Epidermal melanocyte (primary cell): ENCODE measurements around the gene SLC9C2.
"Not testable (repeated sequence)": the region's sequence is repeated elsewhere in the genome, so short reads cannot be mapped to it uniquely, and the experiment has no call there.

Experiments
- DNase-seq: peaks from one replicate; pipeline ENCODE4 v3.0.0; 2011; ENCODE audit warnings: low spot score; ENCODE audit not compliant: insufficient read length

The SLC9C2 gene, protein sequence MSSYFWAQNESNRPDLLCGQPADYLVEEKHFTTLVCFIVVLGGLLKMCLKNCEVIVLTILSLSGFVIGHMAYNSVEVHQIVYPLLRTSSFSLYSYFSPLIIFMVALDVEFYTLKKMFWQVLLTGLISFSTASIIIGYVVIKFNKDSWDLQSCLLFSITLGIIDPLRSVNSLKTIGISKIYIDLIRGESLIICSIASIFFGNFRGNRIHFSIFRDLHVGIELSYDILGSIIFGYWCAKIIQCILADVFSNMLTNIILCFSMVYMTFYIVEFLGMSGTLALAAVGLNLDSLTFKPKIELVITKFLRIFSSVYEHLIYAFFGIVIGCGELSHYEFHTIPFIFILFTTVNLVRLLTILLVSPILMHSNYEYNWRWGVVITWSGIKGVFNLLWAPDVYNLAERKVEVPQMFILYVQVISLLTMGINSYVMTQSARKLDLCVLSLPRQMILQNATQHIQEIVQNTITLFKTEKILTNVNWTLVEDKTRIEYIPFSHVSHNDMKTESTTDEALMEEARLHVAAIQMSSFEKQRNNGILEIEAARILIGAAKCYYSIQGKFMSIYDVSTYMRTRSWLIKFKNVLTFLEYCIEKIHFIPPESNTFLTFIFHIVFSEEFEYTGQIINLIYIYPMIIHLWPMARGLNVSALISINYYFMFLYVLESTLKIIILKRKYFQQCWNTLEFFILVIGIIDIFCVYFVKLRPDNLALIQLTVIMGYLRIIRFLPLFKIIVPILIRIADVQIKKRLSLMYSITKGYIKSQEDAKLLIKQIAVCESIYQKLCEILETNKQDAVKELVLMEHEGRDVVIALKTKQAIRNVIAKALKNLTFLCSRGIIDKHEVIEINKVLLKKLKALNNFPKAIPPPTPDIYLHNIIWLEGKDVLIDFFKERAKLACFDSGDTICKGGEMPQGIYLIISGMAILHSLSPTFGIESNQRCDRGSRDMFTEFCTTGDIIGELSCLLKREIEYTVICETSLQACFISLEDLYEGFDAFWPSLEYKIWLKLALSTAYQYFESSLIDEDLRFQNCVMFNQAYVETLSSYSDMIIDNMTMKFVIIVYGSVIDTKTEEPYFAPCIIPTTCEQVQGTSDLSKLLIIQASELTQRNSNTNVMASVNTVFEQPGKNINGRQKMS

DNA sequence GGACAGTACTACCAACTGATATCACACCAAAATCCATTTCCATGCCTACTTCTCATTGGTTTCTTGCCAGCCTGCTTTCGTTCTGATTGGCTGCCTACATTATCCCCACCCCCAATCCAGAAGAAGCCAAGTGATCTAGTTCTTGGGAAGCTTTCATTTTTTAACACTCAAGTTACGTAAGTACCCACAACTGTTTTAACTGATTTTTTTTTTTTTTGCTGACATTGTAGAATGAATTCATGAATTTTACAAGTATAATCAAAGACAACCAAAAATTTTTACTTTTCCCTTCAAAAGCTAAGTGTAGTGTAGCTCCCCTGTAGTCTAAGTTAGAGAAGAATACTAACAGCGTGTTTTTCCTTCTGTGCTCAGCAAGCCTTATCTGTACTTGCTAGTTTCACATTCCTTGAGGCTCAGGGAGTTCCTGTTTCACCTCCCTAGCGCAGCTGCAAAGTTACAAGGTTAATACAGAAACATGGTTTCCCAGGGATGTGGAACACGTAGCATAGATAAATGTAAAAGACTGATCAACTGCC lies at the start of gene SLC9C2:
TSS of gene SLC9C2 (minus strand) at position 17 of the 536 bp plus-strand sequence. CDS start 1,296 bp downstream, outside the sequence.
- DNase-seq, result no peak

DNA sequence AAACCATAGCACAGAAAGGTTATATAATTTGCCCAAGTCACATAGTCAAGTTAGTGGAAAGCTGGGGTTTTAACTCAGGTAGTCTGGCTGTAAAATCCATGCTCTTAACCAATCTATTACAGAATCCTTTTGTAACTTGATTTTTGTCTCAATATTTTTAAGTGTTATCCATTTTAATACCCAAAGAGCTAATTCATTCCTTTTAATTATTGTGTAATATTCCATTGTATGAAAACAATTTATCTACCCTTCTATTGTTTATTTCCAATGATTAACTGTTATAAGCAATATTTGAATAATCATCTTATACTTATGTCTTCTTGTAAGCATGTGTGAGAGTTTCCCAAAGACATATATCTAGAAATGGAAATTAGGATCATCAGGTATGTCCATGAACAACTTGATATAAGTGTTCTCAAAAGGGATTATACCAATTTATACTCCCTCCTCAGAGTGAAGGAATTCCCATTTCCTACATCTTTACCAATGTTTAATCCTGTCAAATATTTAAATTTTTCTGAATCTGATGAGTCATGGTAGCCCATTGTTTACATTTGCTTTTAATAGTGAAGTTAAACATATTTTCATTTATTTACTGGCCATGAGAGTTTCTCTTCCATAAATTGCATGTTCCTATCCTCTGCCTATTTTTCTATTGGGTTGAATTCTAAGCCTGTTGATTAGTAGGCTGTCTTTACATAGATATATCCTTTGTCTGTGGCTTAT lies 46.2 kb upstream of the SLC9C2 start:
- DNase-seq, result no peak

DNA sequence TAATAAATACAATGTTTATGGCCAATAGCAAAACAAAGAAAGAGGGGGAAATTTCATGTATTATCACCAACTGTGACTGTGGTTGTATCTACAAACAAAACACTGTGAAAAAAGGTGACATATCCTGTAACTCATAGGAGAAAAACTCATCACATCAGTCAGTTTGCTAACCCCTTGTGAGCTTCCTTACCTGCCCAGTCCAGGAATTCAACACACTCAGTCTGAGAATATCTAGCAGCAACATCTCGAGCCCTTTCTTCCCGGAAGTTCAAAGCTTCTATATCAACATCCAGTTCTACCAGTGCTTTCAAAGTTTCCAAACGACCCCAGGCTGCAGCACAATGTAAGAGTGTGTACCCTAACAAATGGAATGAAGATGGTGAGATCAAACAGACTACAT lies 43.8 kb upstream of the SLC9C2 start:
- DNase-seq, result no peak

DNA sequence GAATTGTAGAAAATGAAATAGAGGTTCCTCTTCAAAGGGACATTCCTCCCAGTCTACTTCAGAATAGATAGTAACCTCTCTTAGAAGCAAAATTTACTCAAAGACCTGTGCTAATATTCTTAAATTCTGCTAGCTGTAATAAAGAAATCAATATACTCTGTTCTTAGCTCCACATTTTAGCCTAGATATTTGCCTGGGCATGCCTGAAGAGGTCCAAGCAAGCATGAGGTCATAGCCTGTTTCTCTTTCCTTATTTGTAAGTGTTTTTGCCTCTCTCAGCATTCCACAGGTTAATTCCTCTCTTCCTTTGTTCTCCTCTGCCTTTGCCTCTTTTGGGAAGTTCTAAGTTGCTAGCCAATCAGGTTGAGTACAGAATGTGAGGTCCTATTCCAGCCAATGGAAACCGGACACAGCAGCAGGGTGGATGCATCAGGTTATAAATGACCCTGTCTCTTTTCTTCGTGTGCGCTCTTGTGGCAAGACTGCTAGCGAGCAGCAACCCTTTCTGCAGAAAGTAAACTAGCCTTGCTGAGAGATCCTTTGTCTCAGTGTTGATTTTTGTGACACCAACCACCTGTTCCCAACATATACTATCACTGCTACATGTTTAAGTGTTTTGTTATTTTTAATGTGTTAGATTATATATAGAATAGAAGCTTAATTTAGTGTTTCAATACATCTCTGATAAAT lies 39.7 kb upstream of the SLC9C2 start:
- not testable (repeated sequence) for DNase-seq

DNA sequence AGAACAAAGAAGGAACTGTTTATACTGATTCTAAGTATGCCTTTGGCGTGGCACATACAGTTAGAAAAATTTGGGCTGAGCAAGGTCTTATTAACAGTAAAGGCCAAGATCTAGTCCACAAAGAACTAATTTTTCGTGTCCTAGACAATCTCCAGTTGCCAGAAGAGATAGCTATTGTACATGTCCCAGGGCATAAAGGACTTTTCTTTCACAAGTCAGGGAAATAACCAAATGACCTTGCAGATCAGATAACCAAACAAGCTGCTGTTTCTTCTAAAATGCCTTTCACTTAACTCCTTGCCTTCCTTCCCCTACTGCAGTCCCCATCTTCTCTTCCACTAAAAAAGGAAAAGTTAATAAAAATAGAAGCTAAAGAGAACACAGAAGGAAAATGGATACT lies 36.2 kb upstream of the SLC9C2 start:
- DNase-seq, result no peak

DNA sequence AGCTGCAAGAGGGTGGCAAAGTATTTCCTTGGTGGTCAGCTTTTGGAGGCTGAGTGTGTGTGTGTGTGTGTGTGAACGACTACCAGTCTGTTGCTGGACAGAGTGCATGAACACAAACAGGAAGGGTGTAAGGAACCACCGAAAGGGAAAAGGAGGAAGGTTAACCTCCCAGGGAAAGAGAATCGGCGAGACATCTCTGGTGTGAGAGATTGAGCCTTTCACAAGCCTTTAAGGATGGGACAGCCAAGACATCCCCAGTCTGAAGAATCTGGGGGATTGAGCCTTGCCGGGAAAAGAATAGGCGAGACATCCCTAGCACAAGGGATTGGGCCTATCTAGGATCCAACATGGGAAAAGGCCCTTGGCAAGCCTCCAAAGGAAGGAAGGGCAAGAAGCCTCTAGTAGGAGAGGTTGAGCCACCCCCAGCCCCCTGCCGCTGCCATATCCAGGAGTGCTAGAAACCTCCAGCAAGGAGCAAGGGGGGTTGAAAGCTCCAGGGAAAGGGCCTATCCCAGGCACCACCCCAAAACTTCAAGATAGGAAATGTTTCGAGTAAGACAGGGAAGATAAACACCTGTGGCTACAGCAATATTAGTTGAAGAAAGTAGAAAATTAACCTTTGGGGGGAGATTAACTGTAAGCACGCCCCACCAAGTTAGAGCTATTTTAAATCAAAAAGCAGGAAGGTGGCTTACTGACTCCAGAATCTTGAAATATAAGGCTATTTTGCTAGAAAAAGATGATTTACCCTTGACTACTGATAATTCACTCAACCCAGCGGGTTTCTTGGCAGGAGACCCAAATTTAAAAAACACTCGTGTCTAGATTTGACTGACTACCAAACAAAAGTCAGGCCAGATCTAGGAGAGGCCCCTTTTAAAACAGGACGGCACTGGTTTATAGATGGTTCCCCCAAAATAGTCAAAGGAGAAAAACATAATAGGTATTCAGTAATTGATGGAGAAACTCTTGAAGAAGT lies 35.5 kb upstream of the SLC9C2 start:
- no peak for DNase-seq

DNA sequence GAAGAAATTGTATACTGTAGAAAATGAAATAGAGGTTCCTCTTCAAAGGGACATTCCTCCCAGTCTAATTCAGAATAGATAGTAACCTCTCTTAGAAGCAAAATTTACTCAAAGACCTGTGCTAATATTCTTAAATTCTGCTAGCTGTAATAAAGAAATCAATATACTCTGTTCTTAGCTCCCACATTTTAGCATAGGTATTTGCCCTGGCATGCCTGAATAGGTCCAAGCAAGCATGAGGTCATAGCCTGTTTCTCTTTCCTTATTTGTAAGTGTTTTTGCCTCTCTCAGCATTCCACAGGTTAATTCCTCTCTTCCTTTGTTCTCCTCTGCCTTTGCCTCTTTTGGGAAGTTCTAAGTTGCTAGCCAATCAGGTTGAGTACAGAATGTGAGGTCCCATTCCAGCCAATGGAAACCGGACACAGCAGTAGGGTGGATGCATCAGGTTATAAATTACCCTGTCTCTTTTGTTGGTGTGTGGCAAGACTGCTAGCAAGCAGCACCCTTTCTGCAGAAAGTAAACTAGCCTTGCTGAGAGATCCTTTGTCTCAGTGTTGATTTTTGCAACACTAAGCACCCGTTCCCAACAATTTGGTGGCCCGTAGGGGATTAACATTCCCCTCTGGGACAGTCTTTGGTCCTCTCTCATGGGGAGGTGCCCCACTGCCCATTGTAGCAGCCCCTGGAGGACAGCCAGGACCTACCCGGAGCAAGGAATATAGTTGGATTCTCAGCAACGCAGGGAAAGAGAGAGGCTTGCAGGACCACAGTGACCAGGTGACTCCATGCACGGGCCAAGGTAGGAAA lies 34.6 kb upstream of the SLC9C2 start:
- not testable (repeated sequence) for DNase-seq

DNA sequence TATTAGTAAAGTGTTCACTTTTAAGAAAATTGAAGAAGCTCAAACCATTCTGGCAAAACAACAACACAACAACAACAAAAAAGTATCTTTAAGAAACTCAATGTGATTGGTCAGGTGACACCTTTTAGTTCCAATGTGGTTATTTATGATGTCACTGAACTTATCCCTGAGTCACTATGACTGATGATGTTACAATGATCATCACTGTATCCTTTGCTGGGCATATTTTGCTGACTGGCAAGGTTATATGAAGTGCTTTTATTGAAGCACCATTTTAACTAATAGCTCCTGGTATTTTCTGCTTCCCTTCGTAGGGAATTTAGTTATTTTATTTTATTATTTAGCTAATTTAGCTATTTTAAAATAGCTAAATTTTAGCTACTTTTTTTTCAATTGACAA lies 32.2 kb upstream of the SLC9C2 start, which contains the start of gene TEX50:
TSS of gene TEX50 (plus strand) at position 223 of the 400 bp plus-strand sequence. CDS start 184 bp downstream, outside the sequence.
- no peak for DNase-seq

DNA sequence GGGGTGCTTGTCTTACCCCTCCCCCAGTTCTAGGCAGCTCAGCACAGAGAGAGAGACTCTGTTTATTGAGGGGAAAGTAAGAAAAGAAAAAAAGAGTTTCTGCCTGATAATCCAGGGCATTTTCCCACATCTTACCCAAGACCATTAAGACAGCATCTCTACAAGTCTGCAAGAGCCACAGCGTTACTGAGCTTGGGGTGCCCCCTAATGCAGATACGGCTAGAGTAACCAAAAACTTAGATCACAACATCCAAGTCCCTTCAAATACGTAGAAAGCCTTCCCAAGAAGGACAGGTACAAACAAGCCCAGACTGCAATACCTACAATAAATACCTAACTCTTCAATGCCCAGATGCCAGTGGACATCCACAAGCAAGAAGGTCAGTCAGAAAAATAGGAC lies 26.0 kb upstream of the SLC9C2 start:
- no peak for DNase-seq

DNA sequence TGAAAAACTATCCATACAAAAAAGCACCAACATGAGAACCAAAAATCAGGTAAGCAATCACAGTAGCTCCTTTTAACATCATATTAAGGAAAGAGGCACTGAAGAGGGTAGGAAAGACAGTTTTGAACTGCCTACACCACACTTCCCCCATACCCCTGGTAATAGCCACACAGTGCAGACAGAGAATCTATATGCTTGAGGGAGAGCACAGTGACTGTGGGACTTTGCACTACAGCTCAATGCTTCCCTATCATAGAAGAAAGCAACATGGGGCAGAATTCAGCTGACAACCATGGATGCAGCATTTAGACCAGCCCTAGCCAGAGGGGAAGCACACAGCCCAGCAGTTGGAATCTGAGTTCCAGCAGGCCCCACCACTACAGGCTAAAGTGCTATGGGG lies 24.4 kb upstream of the SLC9C2 start:
- no peak for DNase-seq

DNA sequence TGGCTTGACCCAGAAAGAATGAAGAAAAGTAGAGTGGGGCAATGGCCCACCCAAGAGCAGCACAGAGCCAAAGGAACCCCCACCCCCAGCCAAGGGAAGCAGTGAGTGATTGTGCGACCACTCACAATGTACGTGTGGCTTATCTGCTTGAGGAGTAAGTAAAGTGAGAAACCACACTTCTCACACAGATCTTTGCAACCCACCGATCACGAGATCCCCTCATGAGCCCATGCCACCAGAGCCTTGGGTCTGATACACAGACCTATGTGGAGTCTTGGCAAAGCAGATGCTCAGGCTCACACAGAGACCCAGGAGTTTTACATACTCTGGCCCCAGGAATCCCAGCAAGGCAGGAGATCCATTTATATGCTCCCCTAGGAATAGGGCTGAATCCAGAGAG lies 14.0 kb upstream of the SLC9C2 start:
- DNase-seq, result no peak

DNA sequence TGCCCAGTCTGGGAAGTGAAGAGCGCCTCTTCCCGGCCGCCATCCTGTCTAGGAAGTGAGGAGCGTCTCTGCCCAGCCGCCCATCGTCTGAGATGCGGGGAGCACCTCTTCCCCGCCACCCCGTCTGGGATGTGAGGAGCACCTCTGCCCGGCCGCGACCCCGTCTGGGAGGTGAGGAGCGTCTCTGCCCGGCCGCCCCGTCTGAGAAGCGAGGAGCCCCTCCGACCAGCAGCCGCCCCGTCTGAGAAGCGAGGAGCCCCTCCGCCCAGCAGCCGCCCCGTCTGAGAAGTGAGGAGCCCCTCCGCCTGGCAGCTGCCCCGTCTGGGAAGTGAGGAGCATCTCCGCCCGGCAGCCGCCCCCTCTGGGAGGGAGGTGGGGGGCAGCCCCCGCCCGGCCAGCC lies 10.2 kb upstream of the SLC9C2 start:
- DNase-seq, result not testable (repeated sequence)

DNA sequence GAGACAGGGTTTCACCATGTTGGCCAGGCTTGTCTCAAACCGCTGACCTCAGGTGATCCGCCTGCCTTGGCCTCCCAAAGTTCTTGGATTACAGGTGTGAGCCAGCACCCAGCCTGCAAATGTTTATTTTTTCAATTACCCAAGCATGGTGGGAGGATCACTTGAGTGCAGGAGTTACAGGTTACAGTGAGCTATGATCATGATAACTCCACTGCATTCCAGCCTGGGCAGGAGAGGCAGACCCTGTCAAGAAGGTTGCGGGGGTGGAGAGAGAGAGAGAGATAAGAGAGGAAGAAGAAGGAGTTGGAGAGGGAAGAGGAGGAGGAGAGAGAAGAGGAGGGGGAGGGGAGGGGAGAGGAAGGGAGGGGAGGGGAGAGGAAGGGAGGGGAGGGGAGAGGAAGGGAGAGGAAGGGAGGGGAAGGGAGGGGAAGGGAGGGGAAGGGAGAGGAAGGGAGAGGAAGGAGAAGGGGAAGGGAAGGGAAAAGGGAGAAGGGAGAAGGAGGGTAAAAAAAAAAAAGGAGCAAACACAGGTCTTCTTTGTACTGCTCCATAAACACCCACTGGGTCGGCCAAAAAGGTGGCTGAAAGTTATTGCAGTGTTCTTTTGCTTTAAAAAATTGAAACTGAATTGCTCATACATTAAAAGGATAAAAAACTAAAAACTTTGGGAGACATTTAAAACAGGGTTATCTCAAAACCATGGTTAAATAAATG lies 5.8 kb upstream of the SLC9C2 start:
- DNase-seq, result no peak

DNA sequence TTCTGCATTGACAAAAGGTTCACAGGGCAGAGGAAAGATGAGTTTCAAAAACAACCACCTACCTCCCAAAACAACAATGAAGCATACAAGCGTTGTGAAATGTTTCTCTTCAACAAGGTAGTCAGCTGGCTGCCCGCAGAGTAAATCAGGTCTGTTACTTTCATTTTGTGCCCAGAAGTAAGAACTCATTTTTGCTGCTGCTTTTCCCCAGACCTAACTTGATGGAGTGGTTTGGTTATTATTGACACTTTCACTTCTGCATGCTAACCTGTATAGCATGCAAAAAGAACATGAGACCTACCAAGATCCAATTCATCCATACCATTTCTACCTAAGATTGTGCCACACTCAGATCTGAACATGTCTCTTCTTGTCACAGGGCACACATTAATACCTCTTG lies 1.3 kb downstream of the SLC9C2 start:
- no peak for DNase-seq

DNA sequence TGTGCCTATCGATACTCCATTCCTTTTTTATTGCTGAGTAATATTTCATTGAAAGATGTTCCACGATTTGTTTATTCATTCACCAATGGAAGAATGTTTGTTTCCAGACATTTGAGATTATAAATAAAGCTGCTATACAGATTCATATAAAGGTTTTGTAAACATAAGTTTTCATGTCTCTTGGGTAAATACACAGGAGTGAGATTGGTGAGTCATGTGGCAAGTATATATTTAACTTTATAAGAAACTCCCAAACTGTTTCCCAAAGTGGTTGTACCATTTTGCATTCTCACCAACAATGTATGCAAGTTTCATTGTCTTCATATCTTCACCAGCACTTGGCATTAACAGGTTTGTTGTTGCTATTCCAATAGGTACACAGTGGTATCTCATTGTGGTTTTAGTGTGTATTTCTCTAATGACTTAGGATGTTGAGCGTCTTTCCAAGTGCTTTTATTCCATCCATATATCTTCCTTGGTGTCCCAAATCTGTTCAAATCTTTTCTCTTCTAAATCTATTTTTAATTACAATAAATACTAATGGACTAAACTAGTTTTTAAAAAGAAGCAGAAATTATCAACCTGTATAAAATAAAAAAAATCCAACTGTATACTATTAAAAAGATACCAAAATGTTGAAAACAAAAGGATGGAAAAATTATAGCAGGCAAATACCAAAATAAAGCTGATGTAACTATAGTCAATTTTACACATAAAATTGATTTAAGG lies 6.6 kb downstream of the SLC9C2 start:
- DNase-seq, result no peak

DNA sequence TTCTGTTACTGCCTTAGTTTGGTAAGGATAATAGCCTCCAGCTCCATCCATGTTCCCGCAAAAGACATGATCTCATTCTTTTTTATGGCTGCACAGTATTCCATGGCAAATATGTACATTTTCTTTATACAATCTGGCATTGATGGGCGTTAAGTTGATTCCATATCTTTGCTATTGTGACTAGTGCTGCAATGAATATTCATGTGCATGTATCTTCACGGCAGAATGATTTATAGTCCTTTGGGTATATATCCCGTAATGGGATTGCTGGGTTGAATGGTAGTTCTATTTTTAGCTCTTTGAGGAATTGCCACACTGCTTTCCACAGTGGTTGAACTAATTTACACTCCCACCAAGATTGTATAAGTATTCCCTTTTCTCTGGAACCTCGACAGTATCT lies 11.7 kb downstream of the SLC9C2 start:
- DNase-seq, result not testable (repeated sequence)

DNA sequence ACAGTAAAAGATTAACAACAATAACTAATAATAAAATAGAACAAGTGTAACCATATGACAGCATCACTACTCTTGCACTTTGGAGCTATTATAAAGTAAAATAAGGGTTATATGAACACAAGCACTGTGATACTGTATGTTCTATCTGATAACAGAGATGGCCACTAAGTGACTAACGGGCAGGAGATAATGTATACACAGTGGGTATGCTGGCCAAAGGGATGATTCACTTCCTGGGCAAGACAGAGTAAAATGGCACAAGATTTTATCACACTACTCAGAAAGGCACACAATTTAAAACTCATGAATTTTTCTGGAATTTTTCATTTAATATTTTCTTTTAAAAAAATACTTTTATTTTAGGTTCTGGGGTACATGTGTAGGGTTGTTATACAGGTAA lies 12.3 kb downstream of the SLC9C2 start:
- no peak for DNase-seq
